Fibroblast of skin of left quadriceps (primary cell): ENCODE results near the gene ACP4.
"Not testable (repeated sequence)": the region's sequence is repeated elsewhere in the genome, so short reads cannot be mapped to it uniquely, and the experiment has no call there.

Source experiments
- DNase-seq, 2 experiments: peaks; one replicate each; pipeline ENCODE4 v3.0.0-alpha.2; 2013; ENCODE audit warnings: low read depth in 2 of 2

ACP4 gene

GRCh38 chr19:50797781-50798658, 7.8 kb downstream of the ACP4 start:
- DNase-seq = no peak

GRCh38 chr19:50798659-50799546, 8.7 kb downstream of the ACP4 start:
- no peak for DNase-seq

- no peak for DNase-seq
Observed at GRCh38 chr19:50799547-50799851, 9.3 kb downstream of the ACP4 start.

- DNase-seq = no peak
Observed at GRCh38 chr19:50801107-50801506, 10.9 kb downstream of the ACP4 start.

- DNase-seq = no peak
Observed at GRCh38 chr19:50803633-50804419, 13.6 kb downstream of the ACP4 start.

- peak; percentile 99 for DNase-seq
Observed at GRCh38 chr19:50804420-50805272, 14.4 kb downstream of the ACP4 start.

- no peak for DNase-seq
Observed at GRCh38 chr19:50808856-50809255, 18.6 kb downstream of the ACP4 start.

- DNase-seq = not testable (repeated sequence)
Observed at GRCh38 chr19:50811622-50812238, 21.5 kb downstream of the ACP4 start.

- DNase-seq = no peak
Observed at GRCh38 chr19:50812474-50812873, 22.3 kb downstream of the ACP4 start.

GRCh38 chr19:50814883-50815282, 24.7 kb downstream of the ACP4 start:
- no peak for DNase-seq

GRCh38 chr19:50815439-50815838, 25.2 kb downstream of the ACP4 start:
- DNase-seq = no peak

GRCh38 chr19:50817941-50818858, 28.0 kb downstream of the ACP4 start:
- DNase-seq = no peak

GRCh38 chr19:50818859-50819472, 28.8 kb downstream of the ACP4 start:
- no peak for DNase-seq

- DNase-seq = no peak
Observed at GRCh38 chr19:50819636-50820035, 29.4 kb downstream of the ACP4 start.

GRCh38 chr19:50820086-50820485, 29.9 kb downstream of the ACP4 start:
- no peak for DNase-seq

GRCh38 chr19:50820549-50821247, 30.5 kb downstream of the ACP4 start:
- no peak for DNase-seq

- no peak for DNase-seq
Observed at GRCh38 chr19:50821248-50821612, 31.0 kb downstream of the ACP4 start.

- DNase-seq = no peak
Observed at GRCh38 chr19:50821622-50822021, 31.4 kb downstream of the ACP4 start.
